Lower leg skin (tissue), 4 donors: Measurements from ENCODE around the gene CRX. TPM values are rescaled to one million over a fixed set of nuclear protein-coding genes. Genes with fewer than 3 reads are reported as not detected.
"Not testable (repeated sequence)": the region's sequence is repeated elsewhere in the genome, so short reads cannot be mapped to it uniquely, and the experiment has no call there.

Source experiments
- DNase-seq, 2 donors: peaks; one replicate each; pipeline ENCODE4 v3.0.0-alpha.2; 2019; ENCODE audit warnings: low spot score in 2 of 2
- H3K4me3 ChIP-seq: fragments of 200-600 bp; sonication (generic); 2 replicates; pipeline ENCODE4 v1.5.1; 2017; ENCODE audit warnings: mild to moderate bottlenecking, low read depth; ENCODE audit not compliant: poor library complexity, severe bottlenecking
- POLR2A ChIP-seq, 2 donors: fragments of 450-650 bp; IDR thresholded peaks; one replicate each; pipeline ENCODE4 v1.6.1; 2016 to 2017; ENCODE audit warnings: antibody characterized with exemption in 2 of 2, mild to moderate bottlenecking in 1 of 2, moderate library complexity in 1 of 2
- WGBS, 2 donors: methylation state at CpG; one replicate each; pipeline ENCODE4 v1.1.5; 2018; 5-methylcytosine and 5-hydroxymethylcytosine counted together
- intact Hi-C: fragments of 100-400 bp; cut with DNase I; formaldehyde crosslinking; loops from one replicate; pipeline ENCODE4 v1.15.0; 2023; ENCODE audit warnings: low total_unique reads
- total RNA-seq, 4 donors: library from RNA; depleted of rRNA; stranded (reverse); fragments of >200 nt; gene quantifications; one replicate each; pipeline ENCODE4 v1.1.0, GENCODE V29; 2016
- TF ChIP-seq, protein P1 (sequence below), 3 donors: fragments of 450-650 bp; IDR thresholded peaks; one replicate each; pipeline ENCODE4 v1.5.1; 2016; ENCODE audit warnings: antibody characterized with exemption in 3 of 3, mild to moderate bottlenecking in 3 of 3, moderate library complexity in 2 of 3

The CRX gene
- total RNA-seq, 4 donors from 2014 or later = not detected

DNA sequence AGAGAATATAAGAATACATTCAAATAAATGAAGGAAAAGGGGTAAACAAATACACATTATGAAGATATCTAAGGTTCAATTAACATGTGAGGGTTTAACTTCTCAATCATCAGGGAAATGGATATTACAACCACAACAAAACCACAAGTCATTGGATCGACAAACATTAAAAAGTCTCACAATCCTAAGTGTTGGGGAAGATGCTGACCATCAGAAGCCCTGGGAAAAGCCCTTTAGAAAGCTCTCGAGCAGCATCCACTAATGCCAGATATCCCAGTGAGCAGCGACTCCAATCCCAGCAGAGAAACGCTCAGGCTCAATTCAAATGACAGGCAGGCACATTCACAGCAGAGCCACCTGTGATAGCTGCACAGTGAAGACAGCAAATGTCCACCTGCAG lies 20.5 kb upstream of the CRX start:
- intact Hi-C loops = no loop called here
- H3K4me3 ChIP-seq = no peak overlapping the region
- DNase-seq = no peak
- TF ChIP-seq POLR2A (IDR thresholded peaks at IDR 0.05) = no peak
- TF ChIP-seq, protein P1, sequence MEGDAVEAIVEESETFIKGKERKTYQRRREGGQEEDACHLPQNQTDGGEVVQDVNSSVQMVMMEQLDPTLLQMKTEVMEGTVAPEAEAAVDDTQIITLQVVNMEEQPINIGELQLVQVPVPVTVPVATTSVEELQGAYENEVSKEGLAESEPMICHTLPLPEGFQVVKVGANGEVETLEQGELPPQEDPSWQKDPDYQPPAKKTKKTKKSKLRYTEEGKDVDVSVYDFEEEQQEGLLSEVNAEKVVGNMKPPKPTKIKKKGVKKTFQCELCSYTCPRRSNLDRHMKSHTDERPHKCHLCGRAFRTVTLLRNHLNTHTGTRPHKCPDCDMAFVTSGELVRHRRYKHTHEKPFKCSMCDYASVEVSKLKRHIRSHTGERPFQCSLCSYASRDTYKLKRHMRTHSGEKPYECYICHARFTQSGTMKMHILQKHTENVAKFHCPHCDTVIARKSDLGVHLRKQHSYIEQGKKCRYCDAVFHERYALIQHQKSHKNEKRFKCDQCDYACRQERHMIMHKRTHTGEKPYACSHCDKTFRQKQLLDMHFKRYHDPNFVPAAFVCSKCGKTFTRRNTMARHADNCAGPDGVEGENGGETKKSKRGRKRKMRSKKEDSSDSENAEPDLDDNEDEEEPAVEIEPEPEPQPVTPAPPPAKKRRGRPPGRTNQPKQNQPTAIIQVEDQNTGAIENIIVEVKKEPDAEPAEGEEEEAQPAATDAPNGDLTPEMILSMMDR (IDR thresholded peaks at IDR 0.05) = no peak
- 90 to 95% methylated on average over 4 of the region's 4 CpGs for WGBS, 2 donors

DNA sequence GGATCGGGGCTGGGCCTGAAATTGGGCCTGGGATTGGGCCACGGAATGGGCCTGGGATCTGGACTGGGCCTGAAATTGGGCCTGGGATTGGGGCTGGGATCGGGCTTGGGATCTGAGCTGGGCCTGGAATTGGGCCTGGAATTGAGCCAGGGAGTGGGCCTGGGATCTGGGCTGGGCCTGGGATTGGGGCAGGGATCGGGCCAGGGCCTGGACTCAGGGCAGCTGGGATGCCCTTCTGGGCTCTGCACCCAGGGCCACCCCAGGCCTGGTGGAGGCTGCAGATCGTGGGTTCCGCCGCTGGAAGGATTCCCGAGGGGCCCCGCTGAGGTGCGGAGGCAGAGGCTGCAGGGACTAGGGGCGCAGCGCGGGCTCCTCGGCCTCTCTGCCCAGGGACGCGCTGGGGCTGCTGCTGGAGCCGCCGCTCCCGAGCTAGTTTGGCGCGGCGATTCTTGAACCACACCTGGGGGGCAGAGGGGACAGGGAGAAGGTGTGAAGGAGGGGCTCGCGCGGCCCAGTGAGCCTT lies 19.2 kb upstream of the CRX start:
- intact Hi-C loops = no loop called here
- TF ChIP-seq POLR2A (IDR thresholded peaks at IDR 0.05) = no peak
- TF ChIP-seq, protein P1 (IDR thresholded peaks at IDR 0.05) = no peak
- no peak overlapping the region for H3K4me3 ChIP-seq
- WGBS, 2 donors = 87 to 93% methylated on average over 22 to 25 of the region's 25 CpGs
- no peak for DNase-seq

DNA sequence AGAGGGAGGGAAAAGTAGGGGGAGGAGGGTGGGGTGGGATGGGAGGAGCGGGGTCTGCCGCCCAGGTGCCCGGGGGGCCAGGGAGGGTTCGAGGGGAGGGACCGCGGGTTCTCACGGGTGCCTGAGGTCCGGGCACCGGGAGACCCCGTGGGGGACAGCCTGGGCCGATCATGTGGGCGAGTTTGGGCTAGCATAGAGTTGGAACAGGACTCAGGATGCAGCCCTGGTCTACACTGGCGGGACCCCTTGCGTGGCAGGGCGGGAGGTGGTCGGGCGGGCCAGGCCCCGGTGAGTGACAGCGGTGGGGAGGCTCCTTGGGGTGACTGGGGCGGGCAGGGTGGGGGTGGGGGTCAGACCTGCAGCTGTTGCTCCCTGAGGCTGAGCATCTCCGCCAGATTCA lies 18.6 kb upstream of the CRX start:
- DNase-seq, H3K4me3 ChIP-seq, intact Hi-C loops: not testable (repeated sequence)
- WGBS, 2 donors = 74 to 86% methylated on average over 14 to 19 of the region's 21 CpGs

DNA sequence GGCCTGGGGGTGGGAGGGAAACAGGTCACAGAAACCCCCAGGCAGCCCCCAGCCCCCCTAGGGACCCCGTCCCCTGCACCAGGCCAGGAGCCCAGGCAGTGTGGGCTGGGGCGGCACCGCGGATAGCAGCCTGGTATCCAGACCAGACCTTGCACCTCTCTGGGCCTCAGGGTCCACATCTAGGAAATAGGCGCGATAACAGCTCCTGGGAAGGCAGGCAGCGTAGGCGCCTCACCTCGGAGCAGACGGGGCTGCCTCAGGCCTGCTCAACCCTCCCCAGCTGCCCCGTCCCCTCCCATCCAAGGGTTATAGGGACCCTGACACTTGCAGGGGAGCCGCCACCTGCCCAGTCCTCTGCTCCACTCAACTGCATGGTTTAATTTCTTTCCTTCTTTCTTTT lies 18.1 kb upstream of the CRX start:
- 98% methylated on average over 7 of the region's 12 CpGs; no CpG with 5 or more reads in 1 of the 2 donors for WGBS, 2 donors
- DNase-seq, intact Hi-C loops, H3K4me3 ChIP-seq: not testable (repeated sequence)

DNA sequence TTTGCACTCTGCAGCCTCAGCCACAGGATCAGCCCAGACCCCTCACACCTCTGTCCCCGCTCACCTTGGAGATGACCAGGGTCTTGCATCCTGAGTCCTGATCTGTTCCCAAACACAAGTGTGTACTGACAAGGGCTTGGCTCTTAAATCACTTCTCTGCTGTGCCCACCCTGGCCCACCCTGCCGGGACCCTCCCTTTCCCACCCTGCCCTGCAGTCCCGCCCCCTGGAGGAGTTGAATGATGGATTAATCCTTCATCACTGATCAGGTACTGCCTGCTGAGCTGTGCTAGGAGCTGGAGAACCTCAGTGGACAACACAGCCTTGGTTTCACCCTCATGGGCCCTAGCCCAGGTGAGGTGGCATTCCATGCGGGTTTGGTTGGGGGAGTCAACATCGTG lies 17.3 kb upstream of the CRX start, which contains the start of gene TPRX1:
Gene TPRX1, minus strand, starts transcription at position 101 of the 400 bp plus-strand sequence. Its CDS starts 12 bp downstream, at position 89.
- H3K4me3 ChIP-seq, DNase-seq, intact Hi-C loops: not testable (repeated sequence)
- 73 to 88% methylated on average over 3 to 5 of the region's 5 CpGs for WGBS, 2 donors

DNA sequence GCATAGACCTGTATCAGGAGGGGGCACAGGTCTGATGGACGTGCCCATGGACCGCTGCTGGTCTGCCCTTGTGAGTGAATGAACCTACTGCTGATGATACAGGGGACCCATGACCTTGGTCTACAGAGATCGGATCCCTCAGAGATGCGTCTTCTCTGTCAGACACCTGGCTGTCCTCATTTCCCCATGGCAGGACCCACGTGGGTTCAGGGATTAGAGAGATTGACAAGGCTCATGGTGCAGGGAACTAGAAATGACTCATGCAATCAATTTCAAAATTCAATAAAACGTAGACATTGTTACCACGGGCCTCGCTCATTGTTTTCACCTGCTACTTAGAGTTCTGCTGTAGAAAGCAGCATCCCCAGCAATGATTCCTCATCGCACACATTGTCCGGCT lies 16.4 kb upstream of the CRX start:
- TF ChIP-seq, protein P1 (IDR thresholded peaks at IDR 0.05) = no peak
- TF ChIP-seq POLR2A (IDR thresholded peaks at IDR 0.05) = no peak
- no peak overlapping the region for H3K4me3 ChIP-seq
- no peak for DNase-seq
- intact Hi-C loops = no loop called here
- WGBS, 2 donors = 85 to 90% methylated on average over 10 of the region's 10 CpGs

DNA sequence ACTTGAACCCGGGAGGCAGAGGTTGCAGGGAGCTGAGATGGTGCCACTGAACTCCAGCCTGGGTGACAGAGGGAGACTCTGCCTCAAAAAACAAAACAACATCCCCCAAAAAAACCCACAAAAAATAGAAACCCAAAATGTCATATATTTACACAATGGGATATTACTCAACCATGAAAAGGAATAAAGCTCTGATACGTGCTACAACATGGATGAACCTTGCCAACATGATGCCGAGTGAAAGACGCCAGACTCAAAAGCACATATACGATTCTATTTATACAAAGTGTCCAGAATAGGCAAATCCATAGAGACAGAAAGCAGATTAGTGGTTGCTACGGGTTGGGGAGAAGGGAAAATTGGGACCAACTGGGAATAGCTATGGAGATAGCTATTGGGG lies 15.3 kb upstream of the CRX start:
- no peak for DNase-seq
- WGBS, 2 donors = 85 to 88% methylated on average over 6 of the region's 6 CpGs
- intact Hi-C loops = no loop called here
- TF ChIP-seq POLR2A (IDR thresholded peaks at IDR 0.05) = no peak
- TF ChIP-seq, protein P1 (IDR thresholded peaks at IDR 0.05) = no peak
- H3K4me3 ChIP-seq = no peak overlapping the region
